Measurements from ENCODE around the gene SEC16A. TPM values are rescaled to one million over a fixed set of nuclear protein-coding genes. Genes with fewer than 3 reads are reported as not detected.

Gene SEC16A
- total and polyA plus RNA-seq, 8 donors: 14.6 to 105 (median 45.4) TPM

DNA sequence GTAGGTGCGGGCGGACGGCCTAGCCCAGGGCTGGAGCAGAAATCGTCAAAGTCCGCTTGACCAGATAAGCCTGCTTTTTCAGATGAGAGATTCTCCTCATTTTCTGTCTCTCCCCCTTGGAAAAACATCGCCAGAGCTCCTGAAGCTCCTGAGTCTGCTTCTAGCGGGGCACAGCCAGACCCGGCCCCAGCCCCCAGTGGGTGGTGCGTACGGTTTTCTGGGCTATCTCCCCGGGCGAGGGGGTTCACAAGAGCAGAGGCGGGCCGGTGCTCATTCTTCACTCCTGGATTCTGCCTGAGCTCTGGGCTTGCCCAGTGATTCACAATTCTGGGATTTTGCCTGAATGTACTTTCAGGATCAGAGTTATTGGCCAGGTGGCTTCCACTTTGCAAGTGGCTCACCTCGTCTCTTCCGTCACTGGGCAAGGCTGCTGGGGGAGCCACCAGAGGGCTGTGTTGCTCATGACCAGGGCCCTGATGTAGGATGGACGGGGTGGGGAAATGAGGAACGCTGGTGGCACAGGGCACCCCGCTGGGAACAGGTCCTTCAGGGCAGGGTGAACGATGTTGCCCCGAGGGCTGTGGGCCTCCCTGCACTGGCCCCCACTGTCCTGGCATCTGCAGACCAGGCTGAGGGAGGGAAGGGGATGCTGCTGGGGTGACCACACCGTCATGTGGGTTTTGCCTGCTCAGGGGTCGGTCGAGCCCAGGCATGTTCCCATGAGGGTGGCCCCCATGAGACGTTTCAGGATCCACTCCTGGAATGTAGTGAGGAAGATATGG, 6.3 kb downstream of the SEC16A start:
- WGBS, 5 donors: 84 to 90% (median 87%) methylated on average over 24 to 25 of the region's 25 CpGs
- H3K4me3 ChIP-seq: no peak overlapping the region
- no peaks in the 10 kb centered on the region for H3K27me3 ChIP-seq
- H3K36me3 ChIP-seq: peaks cover 64 to 81% (median 72%) of the 10 kb centered on the region in 4 donors
- intact Hi-C loops (cut with DNase I; ENCODE audit: low total_unique reads): no loop called here
- no peak for TF ChIP-seq POLR2A (IDR thresholded peaks at IDR 0.05)
- no peak for TF ChIP-seq EP300 (IDR thresholded peaks at IDR 0.05)
- TF ChIP-seq CTCF (IDR thresholded peaks at IDR 0.05): no peak
- TF ChIP-seq POLR2AphosphoS5 (IDR thresholded peaks at IDR 0.05): no peak
- H3K9me3 ChIP-seq: no peaks in the 10 kb centered on the region
- no peak overlapping the region for H3K27ac ChIP-seq
- peaks cover 34 to 62% (median 48%) of the 10 kb centered on the region in 4 donors for H3K4me1 ChIP-seq
- DNase-seq: no peak

DNA sequence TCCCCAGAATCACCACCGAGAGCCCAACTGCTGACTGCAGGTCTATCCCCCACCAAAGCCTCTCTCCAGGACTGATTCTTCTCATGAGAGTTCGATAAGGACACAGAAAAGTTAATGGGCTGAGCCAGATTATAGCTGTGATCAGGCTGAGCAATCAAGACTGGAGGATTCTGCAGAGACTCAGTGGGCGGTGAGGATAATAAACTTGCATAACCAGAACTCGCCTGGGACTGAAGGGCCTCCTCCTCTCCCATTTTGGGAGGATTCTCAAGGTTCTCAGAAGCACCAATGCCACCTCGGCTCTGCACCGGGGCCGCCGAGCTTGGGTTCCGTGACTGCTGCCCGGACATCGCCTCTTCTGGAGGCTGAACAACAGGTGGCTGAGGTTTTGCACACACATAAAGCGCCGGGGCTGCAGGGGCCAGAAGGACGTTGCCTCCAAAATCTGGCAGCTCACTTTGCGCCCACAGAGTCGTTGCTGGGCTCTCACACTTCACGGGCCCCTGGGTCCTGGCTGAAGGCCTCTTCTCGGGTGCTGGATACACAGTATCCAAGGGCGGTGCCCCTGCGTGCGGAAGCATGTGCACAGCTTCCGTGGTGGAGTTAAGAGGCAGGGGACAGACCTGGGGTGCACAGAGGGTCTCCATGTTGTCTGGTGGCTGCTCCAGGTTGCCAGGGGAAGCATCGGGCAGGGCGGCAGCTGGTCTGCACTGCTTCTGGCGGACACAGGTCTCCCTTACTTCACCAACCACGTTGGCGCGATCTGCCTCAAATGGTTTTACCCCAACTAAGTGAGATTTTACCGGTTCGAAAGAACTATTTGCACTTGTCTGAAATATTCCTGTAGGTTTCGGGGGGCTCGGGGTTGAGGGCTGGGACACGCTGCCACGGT, 7.6 kb downstream of the SEC16A start:
- Histone ChIP-seq H3K4me3 (no peak overlapping the region), H3K27ac (no peak overlapping the region), H3K36me3 (peaks cover 76 to 94% (median 86%) of the 10 kb centered on the region in 4 donors), H3K9me3 (no peaks in the 10 kb centered on the region), H3K27me3 (no peaks in the 10 kb centered on the region), H3K4me1 (peaks cover 31 to 62% (median 44%) of the 10 kb centered on the region in 4 donors)
- 85 to 91% (median 89%) methylated on average over 25 to 34 of the region's 34 CpGs for WGBS, 5 donors
- intact Hi-C loops (cut with DNase I; ENCODE audit: low total_unique reads): no loop called here
- DNase-seq: no peak
- no peak for TF ChIP-seq CTCF (IDR thresholded peaks at IDR 0.05)
- TF ChIP-seq POLR2AphosphoS5 (IDR thresholded peaks at IDR 0.05): no peak
- no peak for TF ChIP-seq POLR2A (IDR thresholded peaks at IDR 0.05)
- TF ChIP-seq EP300 (IDR thresholded peaks at IDR 0.05): no peak

DNA sequence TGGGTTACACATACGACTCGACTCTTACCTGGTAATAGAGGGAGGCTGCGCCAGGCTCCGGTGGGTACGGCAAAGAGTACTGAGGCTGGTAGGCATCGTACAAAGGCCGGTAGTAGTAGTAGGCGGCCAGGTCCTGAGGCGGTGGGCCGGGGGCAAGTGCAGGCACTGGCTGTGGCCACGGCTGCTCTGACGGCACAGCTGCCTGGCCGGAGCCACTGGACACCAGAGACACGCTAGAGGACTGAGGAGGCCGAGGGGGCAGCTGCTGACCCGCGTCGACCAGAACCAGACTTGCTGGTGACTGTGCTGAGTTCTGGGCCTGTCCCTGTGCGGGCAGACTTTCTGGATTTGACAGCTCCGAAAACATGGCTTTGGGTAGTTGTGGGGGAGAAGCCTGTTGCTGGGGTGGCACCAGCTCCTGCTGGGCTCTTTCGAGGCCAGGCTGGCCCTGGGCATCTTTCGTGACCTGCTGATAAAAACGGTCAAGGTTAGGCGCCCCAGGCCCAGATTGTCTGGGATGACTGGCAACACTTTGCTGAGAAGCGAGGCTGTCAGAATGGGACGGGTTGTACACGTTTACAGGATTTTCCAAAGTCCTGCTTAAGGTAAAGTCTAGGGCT, 8.7 kb downstream of the SEC16A start:
- Histone ChIP-seq H3K27me3 (no peaks in the 10 kb centered on the region), H3K36me3 (peaks cover 79 to 97% (median 93%) of the 10 kb centered on the region in 4 donors), H3K27ac (no peak overlapping the region), H3K4me3 (no peak overlapping the region), H3K4me1 (peaks cover 25 to 59% (median 33%) of the 10 kb centered on the region in 4 donors), H3K9me3 (no peaks in the 10 kb centered on the region)
- WGBS, 5 donors: 90 to 94% (median 91%) methylated on average over 27 of the region's 27 CpGs
- no peak for TF ChIP-seq POLR2AphosphoS5 (IDR thresholded peaks at IDR 0.05)
- TF ChIP-seq POLR2A (IDR thresholded peaks at IDR 0.05): no peak
- no peak for TF ChIP-seq CTCF (IDR thresholded peaks at IDR 0.05)
- TF ChIP-seq EP300 (IDR thresholded peaks at IDR 0.05): no peak
- DNase-seq: no peak
- intact Hi-C loops (cut with DNase I; ENCODE audit: low total_unique reads): no loop called here

GRCh38 chr9:136473354-136473721, 9.5 kb downstream of the SEC16A start:
- TF ChIP-seq EP300 (IDR thresholded peaks at IDR 0.05) (no peak), CTCF (IDR thresholded peaks at IDR 0.05) (no peak), POLR2A (IDR thresholded peaks at IDR 0.05) (no peak), POLR2AphosphoS5 (IDR thresholded peaks at IDR 0.05) (no peak)
- H3K27me3 ChIP-seq: no peaks in the 10 kb centered on the region
- WGBS, 5 donors: 81 to 88% (median 84%) methylated on average over 14 of the region's 14 CpGs
- peaks cover 84 to 100% (median 99%) of the 10 kb centered on the region in 4 donors for H3K36me3 ChIP-seq
- peaks cover 25 to 51% (median 29%) of the 10 kb centered on the region in 4 donors for H3K4me1 ChIP-seq
- H3K27ac ChIP-seq: no peak overlapping the region
- DNase-seq: no peak
- no peak overlapping the region for H3K4me3 ChIP-seq
- H3K9me3 ChIP-seq: no peaks in the 10 kb centered on the region
- intact Hi-C loops (cut with DNase I; ENCODE audit: low total_unique reads): no loop called here

All from stomach (tissue), 9 donors.